CD1c-positive myeloid dendritic cell (primary cell): ENCODE data around the gene SMARCA1.

Experiments
- DNase-seq: peaks from one replicate; pipeline ENCODE4 v3.0.0-alpha.2; 2016; ENCODE audit errors: extremely low spot score

The SMARCA1 gene

DNA sequence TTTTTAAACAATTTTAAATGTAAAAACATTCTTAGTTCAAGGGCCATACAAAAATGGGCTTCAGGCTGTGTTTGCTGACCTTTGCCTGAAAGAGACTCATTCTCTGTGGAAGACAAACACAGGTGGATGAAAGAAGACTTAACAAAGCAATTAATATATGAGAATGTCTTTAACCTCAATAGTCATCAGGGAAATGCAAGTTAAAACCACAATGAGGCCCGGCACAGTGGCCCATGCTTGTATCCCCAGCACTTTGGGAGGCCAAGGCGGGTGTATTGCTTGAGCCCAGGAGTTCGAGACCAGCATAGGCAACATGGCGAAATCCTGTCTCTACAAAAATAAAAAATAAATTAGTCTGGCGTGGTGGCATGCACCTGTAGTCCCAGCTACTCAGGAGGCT is 7.1 kb upstream of the SMARCA1 start:
- no peak for DNase-seq

DNA sequence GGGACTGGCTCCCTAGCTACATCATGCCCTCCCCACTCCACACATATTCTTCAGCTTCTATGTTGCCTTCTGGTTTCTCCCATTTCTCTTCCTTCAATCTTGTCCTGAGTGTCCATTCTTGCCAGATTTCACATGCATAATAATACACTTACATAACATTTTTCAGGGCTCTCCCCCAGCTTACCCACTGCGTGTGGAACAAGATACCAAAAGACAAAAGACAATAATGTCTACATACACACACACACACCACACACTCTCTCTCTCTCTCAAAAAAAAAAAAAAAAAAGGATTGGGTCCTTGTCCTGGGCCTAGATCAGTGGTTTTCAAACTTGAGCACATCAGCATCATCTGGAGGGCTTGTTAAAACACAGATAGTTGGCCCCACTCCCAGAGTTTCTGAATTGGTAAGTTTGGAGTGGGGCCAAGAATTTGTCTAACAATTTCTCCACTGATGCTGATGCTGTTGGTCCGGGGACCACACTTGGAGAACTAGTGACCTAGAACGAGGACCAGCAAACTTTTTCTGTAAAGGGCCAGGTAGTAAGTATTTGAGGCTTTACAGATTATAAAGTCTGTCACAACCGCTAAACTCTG is 6.5 kb upstream of the SMARCA1 start:
- DNase-seq: no peak

- no peak for DNase-seq
Measured at GRCh38 chrX:129525896-129526295, 2.6 kb upstream of the SMARCA1 start.

DNA sequence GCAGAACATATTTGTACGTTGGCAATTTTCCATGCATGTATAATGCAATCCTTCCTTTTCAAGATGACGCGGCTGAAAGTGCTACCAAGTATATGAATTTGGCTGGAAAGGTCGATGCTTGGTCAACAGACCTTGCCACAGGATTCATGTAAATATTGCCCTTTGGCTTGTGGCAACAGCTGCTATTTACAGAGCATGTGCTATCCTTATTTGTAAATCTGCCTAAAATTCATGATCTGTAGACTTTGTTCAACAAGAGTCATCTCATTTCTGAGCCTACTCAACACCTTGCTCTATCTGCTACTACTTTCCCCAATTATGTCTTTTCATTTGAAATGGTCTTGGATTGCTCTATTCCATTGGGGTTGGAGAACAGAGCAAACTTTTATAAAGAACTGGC is 1.9 kb upstream of the SMARCA1 start:
- DNase-seq: no peak

- DNase-seq: no peak
Measured at GRCh38 chrX:129524250-129524850, 1.1 kb upstream of the SMARCA1 start.

- DNase-seq: no peak
Measured at GRCh38 chrX:129522184-129523078, 859 bp downstream of the SMARCA1 start.

DNA sequence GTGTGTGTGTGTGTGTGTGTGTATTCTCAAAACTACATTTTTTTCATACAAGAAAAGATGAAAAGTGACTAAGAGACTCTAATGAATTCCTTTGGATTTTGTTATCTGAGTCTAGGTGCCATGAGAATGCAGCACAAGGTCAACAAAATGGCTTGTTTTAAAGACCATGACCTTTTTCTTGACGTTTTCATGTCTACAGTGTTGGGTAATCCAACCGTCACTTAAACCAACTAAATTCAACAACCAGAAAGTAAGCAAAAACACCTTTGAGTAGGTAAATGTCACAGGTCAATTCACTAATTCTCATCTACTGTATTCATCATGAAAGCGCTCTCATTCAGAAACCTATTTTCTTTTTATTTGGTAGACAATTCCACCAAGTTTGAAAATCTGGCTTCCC is 3.1 kb downstream of the SMARCA1 start:
- no peak for DNase-seq

DNA sequence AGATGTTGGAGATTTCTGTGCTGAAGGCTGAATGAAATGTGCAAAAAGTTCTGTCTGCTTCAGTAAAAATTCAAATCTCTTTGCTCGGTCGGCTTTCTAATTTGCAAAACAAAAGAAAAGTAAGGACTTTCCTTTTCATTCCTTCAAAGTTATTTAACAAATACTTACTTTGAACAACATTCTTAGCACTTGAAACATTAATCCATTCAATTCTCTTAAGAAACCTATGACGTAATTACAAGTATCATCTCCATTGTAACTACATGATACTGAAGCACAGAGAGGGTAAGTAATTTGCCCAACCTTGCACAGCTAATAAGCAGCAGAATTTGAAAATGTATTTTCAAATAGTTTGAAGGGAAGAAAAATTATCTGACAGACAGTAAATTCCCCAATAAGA is 6.9 kb downstream of the SMARCA1 start:
- DNase-seq: no peak

DNA sequence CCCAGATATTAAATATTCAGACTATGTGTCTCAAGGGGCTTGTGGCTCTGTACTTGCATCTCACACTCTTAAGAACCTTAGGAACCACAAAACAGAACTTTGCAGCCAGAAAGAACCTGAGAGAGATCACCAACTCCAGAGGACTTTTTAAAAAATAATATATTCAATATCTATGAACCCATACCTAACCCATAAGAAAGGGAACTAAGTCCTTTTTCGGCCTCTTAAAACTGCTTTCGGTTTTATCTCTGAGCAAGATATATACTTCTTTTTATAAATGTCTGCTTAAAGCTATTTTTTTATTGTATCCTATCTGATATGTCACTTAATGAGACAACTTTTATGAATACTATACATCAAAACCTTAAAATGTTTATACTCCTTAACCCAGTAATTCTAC is 10.9 kb downstream of the SMARCA1 start:
- DNase-seq: no peak

DNA sequence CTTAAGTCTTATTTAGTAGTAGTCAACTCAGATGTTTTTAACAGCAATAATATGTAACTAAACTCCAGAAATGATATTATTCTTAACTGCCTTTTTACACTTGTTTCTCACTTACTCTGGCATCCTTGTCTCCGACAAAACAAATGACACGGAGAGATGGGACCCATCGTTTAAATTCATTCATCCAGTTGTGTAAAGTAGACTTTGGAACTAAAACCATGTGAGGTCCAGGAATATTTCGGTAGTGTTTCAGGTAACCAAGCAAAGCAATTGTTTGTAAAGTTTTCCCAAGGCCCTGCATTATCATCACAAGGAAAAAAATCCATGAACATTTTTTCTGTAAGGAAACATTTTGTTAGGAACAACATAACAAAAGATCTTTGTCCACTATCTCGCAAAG is 11.6 kb downstream of the SMARCA1 start:
- no peak for DNase-seq

DNA sequence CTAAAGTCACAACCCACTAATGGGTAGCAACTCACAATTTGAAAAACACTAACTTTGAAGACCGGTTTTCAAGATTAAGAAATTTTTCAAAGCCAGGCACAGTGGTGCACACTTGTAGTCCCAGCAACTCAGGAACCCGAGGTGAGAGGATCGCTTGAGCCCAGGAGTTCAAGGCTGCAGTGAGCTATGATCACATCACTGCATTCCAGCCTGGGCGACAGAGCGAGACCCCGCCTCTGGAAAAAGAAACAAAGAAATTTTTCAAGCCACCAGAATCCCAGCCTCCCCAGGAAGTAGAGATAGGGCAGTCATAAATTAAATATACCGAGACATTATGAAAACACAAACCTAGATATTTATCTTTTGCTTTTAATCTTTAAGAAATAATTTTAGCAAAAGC is 13.0 kb downstream of the SMARCA1 start:
- DNase-seq: no peak

DNA sequence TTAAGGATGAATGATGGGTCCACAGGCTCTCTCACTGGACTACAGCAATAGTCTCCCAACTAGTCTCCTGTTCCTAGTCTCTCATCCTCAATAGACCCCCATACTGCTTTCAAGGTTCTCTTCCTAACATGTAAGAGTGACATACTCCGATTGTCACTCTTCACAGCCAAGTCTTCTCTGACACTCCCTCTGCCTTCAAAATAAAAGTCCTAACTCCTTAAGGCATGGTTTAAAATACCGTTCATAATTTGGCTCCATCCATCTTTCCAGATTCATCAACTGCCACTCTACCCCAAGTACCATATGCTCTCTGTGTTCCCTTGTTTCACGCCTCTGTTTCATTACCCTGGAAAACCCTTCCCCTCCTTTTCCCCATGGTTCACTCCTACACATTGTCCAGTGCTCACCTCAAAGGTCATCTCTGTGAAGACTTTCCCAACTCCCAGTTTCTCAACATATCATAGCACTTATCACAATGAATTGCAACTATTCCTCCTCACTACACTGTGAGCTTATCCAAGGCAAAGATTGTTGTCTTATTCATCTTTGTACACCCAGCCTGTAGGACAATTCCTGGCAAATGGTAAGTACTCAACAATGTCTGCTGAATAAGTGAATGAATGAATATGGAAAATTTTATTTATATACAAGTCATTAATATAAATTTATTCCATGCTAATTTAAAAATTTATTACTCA is 26.0 kb downstream of the SMARCA1 start:
- no peak for DNase-seq

- no peak for DNase-seq
Measured at GRCh38 chrX:129496625-129497024, 26.7 kb downstream of the SMARCA1 start.

DNA sequence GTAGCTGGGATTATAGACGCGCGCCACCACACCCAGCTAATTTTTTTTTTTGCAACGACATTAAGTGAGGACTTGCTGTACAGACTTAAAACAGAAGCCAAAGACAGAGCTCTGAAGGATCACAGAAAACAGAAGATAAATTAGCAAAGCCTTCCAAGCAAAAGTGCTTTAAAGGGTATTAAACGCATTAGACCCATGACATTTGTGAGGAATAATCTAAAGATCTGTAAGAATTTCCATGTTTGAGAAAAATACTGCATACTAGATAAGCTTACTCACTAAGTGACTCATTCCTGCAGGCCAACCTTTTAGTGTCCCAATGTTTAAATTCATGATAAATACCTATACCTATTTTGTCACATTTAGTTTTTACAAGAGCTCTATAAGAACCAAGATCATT is 27.4 kb downstream of the SMARCA1 start:
- DNase-seq: no peak

GRCh38 chrX:129494887-129495286 is 28.4 kb downstream of the SMARCA1 start:
- no peak for DNase-seq

DNA sequence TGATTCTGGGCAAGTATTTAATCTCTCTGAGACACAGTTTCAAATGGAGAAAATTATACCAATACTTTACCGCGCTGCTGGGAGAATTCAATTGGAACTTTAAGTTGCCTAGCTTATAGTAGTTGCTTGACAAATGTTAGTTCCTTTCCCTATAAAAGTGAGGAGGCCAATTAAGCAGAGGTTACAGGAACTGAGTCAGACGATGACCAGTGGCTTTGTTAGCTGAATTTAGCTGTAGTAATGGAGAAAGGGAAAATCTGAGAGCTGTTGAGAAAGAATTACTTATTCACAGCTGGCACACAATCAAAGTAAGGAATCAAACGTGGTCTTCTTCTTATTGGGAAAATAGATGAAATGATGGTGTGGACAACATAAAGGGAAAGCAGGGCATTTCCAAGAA is 29.6 kb downstream of the SMARCA1 start:
- no peak for DNase-seq

GRCh38 chrX:129490330-129490729 is 33.0 kb downstream of the SMARCA1 start:
- DNase-seq: no peak

DNA sequence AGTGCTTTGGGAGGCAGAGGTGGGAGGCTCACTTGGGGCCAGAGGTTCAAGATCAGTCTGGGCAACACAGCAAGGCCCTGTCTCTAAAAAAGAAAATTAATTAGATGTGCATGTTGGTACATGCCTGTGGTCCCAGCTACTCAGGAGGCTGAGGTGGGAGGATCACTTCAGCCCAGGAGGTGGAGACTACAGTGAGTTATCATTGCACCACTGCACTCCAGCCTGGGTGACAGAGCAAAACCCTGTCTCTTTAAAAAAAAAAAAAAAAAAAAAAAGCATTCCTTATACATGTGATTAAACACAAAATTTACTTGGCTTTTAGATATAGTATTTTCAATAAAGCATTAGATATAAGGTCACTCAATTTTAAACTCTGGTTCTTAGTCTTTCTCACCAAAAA is 34.9 kb downstream of the SMARCA1 start:
- DNase-seq: no peak

- no peak for DNase-seq
Measured at GRCh38 chrX:129480889-129481288, 42.4 kb downstream of the SMARCA1 start.

DNA sequence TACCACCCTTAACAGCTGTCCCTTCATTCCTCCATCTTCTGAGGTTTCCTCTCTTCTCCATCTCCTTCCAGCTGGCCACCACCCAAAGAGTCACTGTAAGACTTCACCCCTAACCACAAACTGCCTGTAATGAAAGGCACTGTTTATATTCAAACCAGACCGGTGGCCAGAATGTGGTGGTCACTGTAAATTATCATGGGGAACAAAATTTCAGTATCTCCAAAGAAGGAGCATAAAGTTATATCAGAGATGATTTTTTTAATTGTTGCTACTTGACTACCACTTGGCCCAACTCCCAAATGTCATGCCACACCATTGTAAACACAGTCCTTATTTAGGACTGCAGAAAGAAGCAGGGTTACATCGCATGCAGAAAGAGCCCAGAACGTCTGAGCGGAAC is 44.8 kb downstream of the SMARCA1 start:
- DNase-seq: no peak

- no peak for DNase-seq
Measured at GRCh38 chrX:129472116-129472515, 51.2 kb downstream of the SMARCA1 start.

DNA sequence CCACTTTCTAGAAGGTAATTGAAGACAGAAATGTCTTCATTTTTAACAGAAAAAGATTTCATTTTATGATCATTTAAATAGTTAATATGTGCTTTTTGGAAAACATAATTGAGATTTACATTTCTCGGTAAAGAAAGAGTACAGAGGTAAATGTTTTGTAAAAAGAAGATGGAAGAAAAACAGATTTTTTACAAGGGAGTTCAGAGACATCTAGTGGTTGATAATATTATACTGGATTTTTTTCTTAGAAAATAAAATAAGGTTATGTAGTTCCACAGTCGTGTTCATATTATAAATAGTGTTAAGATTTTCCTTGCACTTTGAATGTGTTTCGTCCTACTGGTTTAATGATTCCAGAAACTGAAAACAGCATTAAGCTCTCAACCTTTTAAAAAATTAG is 60.6 kb downstream of the SMARCA1 start:
- no peak for DNase-seq
